Activated T-cell treated with anti-CD3 and anti-CD28 coated beads, Interleukin-2, amount 50 U/mL, for 1 hour (primary cell): Measurements from ENCODE around the gene BMP8B.

Source experiments
- DNase-seq: peaks from one replicate; pipeline ENCODE4 v3.0.0-alpha.2; 2020

The BMP8B gene

GRCh38 chr1:39717809-39718208, 70.9 kb downstream of the BMP8B start:
- no peak for DNase-seq

- DNase-seq = no peak
Measured at GRCh38 chr1:39713557-39713956, 75.1 kb downstream of the BMP8B start.

DNA sequence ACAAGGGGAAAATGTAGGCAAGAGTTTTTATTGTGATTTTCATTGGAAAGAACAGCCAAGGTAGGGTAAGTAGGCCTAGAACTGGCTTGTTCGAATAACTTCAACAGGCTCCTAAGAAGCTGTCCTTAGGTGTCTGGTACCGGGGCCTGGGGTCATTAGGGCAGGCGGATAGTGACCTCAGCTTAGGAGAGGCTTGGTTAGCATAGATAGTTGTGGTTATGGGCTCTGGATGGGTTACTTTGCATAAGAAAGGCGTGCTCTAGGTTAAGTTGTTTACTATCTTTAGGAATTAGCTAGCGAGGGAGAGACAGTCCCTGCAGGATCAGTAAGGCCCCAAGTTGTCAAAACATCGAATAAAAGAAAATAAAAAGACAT, 76.7 kb downstream of the BMP8B start:
- no peak for DNase-seq

GRCh38 chr1:39711104-39711965, 77.3 kb downstream of the BMP8B start:
- DNase-seq = no peak

DNA sequence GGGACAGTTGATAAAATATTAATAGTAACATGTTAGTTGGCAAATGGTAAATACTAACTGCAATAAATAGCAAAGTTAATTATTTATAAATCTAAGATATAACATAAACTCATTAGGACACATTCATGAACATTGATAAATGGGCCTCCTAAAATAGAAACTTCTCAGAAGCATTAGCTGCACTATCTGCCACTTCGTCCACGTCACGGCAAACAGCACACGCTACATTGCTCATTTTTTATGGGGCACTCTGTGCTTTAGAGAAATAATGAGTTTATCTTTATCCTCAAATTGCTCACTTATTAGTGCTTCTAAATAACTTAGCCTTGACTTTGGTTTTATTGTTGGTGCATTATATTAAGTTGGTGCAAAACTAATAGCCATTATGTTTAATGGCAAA, 81.2 kb downstream of the BMP8B start:
- no peak for DNase-seq
